Erythroblast (primary cell): ENCODE measurements around the gene MIPOL1.

Experiments
- GATA1 ChIP-seq: IDR thresholded peaks from 2 replicates; pipeline ENCODE4 v1.6.1; 2011; ENCODE audit warnings: low read depth, mild to moderate bottlenecking, control low read depth, low read length, moderate library complexity
- POLR2A ChIP-seq: IDR thresholded peaks from 2 replicates; pipeline ENCODE4 v1.6.1; 2011; ENCODE audit warnings: mild to moderate bottlenecking, low read length

DNA sequence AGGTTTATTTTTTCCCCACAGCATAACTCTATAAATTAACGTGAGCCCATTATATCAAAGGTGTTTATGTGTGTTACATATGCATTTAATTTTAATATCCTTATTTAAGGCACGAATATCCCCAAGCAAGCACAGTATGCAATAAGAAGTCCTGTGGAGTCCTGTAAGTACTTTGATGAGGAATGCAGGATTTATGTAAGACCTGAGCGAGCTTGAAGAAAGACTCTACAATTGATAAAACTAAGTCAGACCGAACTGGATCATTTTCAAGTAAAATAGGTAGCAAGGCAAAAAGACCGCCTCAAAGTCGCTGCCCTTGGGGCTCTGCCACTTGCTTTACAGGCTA, 26.1 kb upstream of the MIPOL1 start:
- TF ChIP-seq POLR2A (no peak), GATA1 (no peak)
